Type B pancreatic cell (in vitro differentiated cells): ENCODE measurements around the gene TLL1. TPM values are rescaled to one million over a fixed set of nuclear protein-coding genes. Genes with fewer than 3 reads are reported as not detected.

ENCODE experiments used
- DNase-seq: peaks from one replicate; pipeline ENCODE4 v3.0.0; 2021; ENCODE audit warnings: mixed read lengths; ENCODE audit not compliant: unreplicated experiment; ENCODE audit errors: extremely low spot score
- H3K27ac Mint-ChIP-seq: 2 replicates; pipeline ENCODE4 v1.8.0; 2021; ENCODE audit warnings: mild to moderate bottlenecking, mixed read lengths
- H3K27me3 Mint-ChIP-seq: 2 replicates; pipeline ENCODE4 v1.8.0; 2021; ENCODE audit warnings: mixed read lengths
- H3K36me3 Mint-ChIP-seq: 2 replicates; pipeline ENCODE4 v1.8.0; 2021; ENCODE audit warnings: mixed read lengths
- H3K4me1 Mint-ChIP-seq: one replicate; pipeline ENCODE4 v1.8.0; 2021; ENCODE audit warnings: mixed read lengths; ENCODE audit not compliant: unreplicated experiment
- H3K4me3 Mint-ChIP-seq: 2 replicates; pipeline ENCODE4 v1.8.0; 2021; ENCODE audit warnings: mild to moderate bottlenecking, mixed read lengths
- H3K9me3 Mint-ChIP-seq: 2 replicates; pipeline ENCODE4 v1.8.0; 2021; ENCODE audit warnings: mixed read lengths
- total RNA-seq: library from RNA; stranded (reverse); gene quantifications from 2 replicates; pipeline ENCODE4 v1.2.1, GENCODE V29; 2021; ENCODE audit warnings: low replicate concordance
- TF ChIP-seq, protein P1 (sequence below): fragments of 200-600 bp; sonication (generic); conservative IDR thresholded peaks from 2 replicates; pipeline ENCODE4 v1.5.0; 2021; ENCODE audit warnings: antibody characterized with exemption, mild to moderate bottlenecking

Gene TLL1
- total RNA-seq, 1 donor from 2014 or later, result 2.0 TPM

DNA sequence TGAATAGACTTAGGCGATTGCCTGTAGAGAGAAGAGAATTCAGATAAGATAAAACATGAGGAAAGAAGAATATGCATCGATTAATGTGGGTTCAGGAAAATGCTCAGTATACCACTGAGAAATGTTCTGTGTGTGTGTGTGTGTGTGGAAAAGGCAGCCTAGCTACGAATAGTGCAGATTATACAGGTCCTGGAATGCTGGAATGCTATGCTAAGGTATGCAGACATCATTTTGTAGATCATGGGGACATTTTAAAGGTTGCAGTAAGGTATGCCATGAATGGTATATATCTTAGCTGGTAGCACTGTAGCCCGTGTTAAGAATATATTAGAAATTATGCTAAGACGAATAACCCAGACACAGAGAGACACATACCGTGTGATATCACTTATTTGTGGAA lies 267.9 kb downstream of the TLL1 start:
- DNase-seq, result no peak
- Mint-ChIP-seq H3K27ac (no peak overlapping the region), H3K9me3 (no peaks in the 10 kb centered on the region), H3K27me3 (no peaks in the 10 kb centered on the region), H3K4me1 (no peaks in the 10 kb centered on the region), H3K36me3 (no peaks in the 10 kb centered on the region), H3K4me3 (no peak overlapping the region)
- TF ChIP-seq, protein P1, sequence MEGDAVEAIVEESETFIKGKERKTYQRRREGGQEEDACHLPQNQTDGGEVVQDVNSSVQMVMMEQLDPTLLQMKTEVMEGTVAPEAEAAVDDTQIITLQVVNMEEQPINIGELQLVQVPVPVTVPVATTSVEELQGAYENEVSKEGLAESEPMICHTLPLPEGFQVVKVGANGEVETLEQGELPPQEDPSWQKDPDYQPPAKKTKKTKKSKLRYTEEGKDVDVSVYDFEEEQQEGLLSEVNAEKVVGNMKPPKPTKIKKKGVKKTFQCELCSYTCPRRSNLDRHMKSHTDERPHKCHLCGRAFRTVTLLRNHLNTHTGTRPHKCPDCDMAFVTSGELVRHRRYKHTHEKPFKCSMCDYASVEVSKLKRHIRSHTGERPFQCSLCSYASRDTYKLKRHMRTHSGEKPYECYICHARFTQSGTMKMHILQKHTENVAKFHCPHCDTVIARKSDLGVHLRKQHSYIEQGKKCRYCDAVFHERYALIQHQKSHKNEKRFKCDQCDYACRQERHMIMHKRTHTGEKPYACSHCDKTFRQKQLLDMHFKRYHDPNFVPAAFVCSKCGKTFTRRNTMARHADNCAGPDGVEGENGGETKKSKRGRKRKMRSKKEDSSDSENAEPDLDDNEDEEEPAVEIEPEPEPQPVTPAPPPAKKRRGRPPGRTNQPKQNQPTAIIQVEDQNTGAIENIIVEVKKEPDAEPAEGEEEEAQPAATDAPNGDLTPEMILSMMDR, result no peak

DNA sequence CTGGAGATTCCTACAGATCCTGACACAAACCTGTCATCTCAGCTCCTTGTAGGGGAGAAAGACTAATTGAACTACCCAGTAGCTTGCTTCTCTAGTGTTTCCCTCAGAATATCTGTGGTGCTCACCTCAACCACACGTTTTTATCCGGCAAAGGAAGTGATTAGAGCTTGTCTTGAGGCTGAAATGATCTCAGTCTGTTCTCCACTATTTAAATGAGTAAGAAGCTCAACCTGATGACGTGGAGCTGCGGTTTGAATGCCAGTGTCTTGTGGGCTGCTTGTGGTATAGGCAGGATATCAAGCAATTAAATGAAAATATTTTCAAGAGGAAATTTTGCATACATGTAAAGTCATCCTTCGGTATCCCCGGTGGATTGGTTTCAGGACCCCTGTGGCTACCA lies 270.2 kb downstream of the TLL1 start:
- H3K36me3 Mint-ChIP-seq, result no peaks in the 10 kb centered on the region
- H3K27ac Mint-ChIP-seq, result no peak overlapping the region
- H3K9me3 Mint-ChIP-seq, result no peaks in the 10 kb centered on the region
- no peak overlapping the region for H3K4me3 Mint-ChIP-seq
- no peak for DNase-seq
- no peaks in the 10 kb centered on the region for H3K4me1 Mint-ChIP-seq
- TF ChIP-seq, protein P1, result no peak
- no peaks in the 10 kb centered on the region for H3K27me3 Mint-ChIP-seq

DNA sequence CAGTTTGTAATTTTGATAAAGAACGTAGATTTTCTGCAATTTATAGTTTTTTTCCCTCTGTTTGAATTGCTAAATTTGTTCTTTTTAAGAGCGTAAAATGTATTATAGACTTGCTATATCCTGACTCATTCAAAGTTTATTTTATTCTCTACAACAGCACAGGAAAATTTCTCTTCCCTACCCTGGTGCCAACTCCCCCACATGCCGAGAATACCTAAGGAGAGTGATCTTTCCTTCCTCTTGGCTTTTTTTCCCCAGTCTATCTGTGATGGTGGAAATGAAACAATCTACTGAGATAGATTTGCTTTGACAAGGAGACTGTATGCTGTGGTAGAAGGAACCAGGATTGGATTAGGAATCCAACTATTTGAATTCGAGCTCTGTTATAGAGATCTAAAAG lies 271.6 kb downstream of the TLL1 start:
- Mint-ChIP-seq H3K9me3 (peaks cover 5% of the 10 kb centered on the region), H3K4me1 (no peaks in the 10 kb centered on the region), H3K4me3 (no peak overlapping the region), H3K27ac (no peak overlapping the region), H3K27me3 (no peaks in the 10 kb centered on the region), H3K36me3 (no peaks in the 10 kb centered on the region)
- TF ChIP-seq, protein P1, result no peak
- no peak for DNase-seq

DNA sequence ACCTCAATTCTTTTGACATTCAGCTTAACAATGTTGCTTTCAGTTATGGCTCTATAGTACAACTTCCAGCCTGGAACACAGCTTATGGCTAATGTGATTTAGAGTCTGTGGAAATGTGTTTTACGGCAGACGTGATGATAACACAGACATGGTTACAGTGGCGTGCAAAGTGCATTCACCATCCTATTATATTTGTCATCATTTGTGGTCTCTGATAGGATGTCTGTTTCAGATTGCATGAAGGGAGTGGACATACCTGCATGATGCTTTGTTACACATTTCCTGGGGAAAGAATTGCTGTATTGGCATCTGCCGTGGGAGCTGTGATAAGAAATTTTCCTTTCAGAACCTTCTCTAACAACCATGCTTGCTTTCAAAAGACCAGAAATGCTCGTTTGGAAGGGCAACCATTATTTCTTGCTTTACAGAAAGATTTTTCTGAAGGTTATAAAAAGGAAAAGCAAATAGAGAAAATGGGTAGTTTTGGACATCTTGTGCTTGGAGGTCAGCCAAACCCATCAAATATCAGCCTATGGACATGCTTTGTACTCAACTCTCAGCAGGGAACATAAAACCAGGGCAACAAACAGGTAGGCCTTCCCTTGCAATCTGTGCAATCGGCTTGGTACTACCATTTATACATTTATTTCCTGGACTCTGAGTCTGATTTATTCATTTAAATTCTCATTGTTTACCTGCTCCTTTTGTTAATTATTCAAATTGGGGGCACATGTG lies 273.9 kb downstream of the TLL1 start:
- Mint-ChIP-seq H3K4me3 (no peak overlapping the region), H3K4me1 (no peaks in the 10 kb centered on the region), H3K27me3 (no peaks in the 10 kb centered on the region), H3K9me3 (peaks cover 5% of the 10 kb centered on the region), H3K27ac (no peak overlapping the region), H3K36me3 (no peaks in the 10 kb centered on the region)
- TF ChIP-seq, protein P1, result no peak
- DNase-seq, result no peak
